AG09309 (cell line): ENCODE measurements around the gene C5.
A peak's percentile ranks its signal among the peaks of the same experiment; 100 is the strongest.

Source experiments
- DNase-seq: peaks from one replicate; pipeline ENCODE4 v3.0.0-alpha.2; 2010; ENCODE audit warnings: low read depth
- H3K4me3 ChIP-seq: 2 replicates; pipeline ENCODE4 v1.5.1; 2011; ENCODE audit warnings: mild to moderate bottlenecking, low read depth, low read length, moderate library complexity; ENCODE audit not compliant: control insufficient read depth
- TF ChIP-seq, protein P1 (sequence below): IDR thresholded peaks from 2 replicates; pipeline ENCODE4 v1.5.1; 2011; ENCODE audit warnings: mild to moderate bottlenecking, low read depth, low read length, inconsistent platforms; ENCODE audit not compliant: insufficient read depth, control insufficient read depth; ENCODE audit errors: missing control alignments

Gene C5

GRCh38 chr9:120985819-120986222, 64.3 kb downstream of the C5 start:
- TF ChIP-seq, protein P1, sequence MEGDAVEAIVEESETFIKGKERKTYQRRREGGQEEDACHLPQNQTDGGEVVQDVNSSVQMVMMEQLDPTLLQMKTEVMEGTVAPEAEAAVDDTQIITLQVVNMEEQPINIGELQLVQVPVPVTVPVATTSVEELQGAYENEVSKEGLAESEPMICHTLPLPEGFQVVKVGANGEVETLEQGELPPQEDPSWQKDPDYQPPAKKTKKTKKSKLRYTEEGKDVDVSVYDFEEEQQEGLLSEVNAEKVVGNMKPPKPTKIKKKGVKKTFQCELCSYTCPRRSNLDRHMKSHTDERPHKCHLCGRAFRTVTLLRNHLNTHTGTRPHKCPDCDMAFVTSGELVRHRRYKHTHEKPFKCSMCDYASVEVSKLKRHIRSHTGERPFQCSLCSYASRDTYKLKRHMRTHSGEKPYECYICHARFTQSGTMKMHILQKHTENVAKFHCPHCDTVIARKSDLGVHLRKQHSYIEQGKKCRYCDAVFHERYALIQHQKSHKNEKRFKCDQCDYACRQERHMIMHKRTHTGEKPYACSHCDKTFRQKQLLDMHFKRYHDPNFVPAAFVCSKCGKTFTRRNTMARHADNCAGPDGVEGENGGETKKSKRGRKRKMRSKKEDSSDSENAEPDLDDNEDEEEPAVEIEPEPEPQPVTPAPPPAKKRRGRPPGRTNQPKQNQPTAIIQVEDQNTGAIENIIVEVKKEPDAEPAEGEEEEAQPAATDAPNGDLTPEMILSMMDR, result peak; percentile 65
- H3K4me3 ChIP-seq, result no peak overlapping the region
- DNase-seq, result peak; percentile 43

DNA sequence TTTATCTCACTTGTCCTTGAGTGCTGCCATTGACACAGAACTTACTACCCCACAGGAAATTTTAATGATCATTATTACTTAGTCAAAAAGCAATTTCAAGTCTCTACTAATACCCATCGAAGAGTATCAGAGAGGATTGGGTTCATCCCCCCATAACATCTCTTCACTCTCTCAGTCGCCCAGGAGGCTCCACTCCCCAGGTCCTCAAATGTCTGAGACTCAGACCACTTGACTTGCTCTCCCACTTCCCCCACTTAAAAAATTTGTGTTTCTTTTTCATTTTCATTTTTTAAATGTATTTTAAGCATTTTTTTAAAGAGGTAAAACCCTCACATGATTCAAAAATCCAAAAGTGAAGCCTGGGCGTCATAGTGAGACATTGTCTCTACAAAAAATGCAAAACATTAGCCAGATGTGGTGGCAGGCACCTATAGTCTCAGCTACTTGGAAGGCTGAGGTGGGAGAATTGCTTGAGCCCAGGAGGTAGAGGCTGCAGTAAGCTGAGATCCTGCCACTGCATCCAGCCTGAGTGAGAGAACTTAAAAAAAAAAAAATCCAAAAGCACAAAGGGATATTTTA, 66.7 kb downstream of the C5 start:
- no peak overlapping the region for H3K4me3 ChIP-seq
- DNase-seq, result no peak
- TF ChIP-seq, protein P1, result no peak

GRCh38 chr9:120982836-120983235, 67.2 kb downstream of the C5 start:
- DNase-seq, result no peak
- H3K4me3 ChIP-seq, result no peak overlapping the region
- TF ChIP-seq, protein P1, result no peak

DNA sequence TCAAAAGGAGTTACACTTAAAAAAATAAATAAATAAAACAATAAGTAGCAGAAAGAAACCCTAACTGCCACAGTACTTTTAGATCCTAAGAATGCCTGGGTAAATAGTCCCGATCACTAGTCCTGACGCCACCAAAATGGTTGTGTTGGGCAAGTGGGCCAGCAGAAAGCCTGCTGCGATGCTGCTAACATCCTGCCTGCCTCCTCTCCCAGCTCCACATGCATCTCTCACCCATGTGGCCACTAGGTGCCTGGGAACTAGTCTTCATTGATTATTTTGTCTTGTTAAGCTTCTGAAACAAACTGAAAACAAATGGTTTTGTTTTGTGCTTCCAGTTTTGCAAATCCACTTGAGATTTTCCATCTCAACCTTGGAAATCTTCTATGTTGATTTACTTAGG, 69.1 kb downstream of the C5 start:
- TF ChIP-seq, protein P1, result no peak
- H3K4me3 ChIP-seq, result no peak overlapping the region
- no peak for DNase-seq

- TF ChIP-seq, protein P1, result no peak
- H3K4me3 ChIP-seq, result no peak overlapping the region
These were observed 70.3 kb downstream of the C5 start for GRCh38 chr9:120979797-120980196.

GRCh38 chr9:120978987-120979386, 71.1 kb downstream of the C5 start:
- DNase-seq, result no peak
- TF ChIP-seq, protein P1, result no peak
- H3K4me3 ChIP-seq, result no peak overlapping the region

More at GRCh38 chr9:120979797-120980196, 70.3 kb downstream of the C5 start:
- no peak for DNase-seq
